IMR-90 (cell line): ENCODE measurements around the gene STK10. TPM values are rescaled to one million over a fixed set of nuclear protein-coding genes. Genes with fewer than 3 reads are reported as not detected.

ENCODE experiments used
- ATAC-seq: fragments of 200-7000 bp; cut with Tn5 transposase; 2 replicates; pipeline ENCODE4 v1.9.1; 2020; ENCODE audit warnings: low read depth, mild to moderate bottlenecking, moderate library complexity
- BruUV-seq: library from RNA; stranded (reverse); fragments of 400-500 nt; replicated peaks from 2 replicates; lab custom pipeline; 2021; lab: Mats Ljungman, UMichigan
- CTCF ChIA-PET: fragments of 300-600 bp; formaldehyde crosslinking; extraction: SDS; loops from one replicate; lab custom pipeline; 2021; ENCODE audit warnings: antibody characterized with exemption; lab: Yijun Ruan, JAX
- POLR2A ChIA-PET: fragments of 300-600 bp; sonication (Branson Sonifier 250); formaldehyde crosslinking; loops from one replicate; lab custom pipeline; 2022; ENCODE audit warnings: antibody characterized with exemption; ENCODE audit not compliant: unreplicated experiment; lab: Charles Lee
- DNase-seq: peaks from one replicate; pipeline ENCODE4 v3.0.0; 2013
- H2AFZ ChIP-seq: replicated peaks from 2 replicates; pipeline ENCODE3; 2013; ENCODE audit warnings: low read length, mild to moderate bottlenecking; ENCODE audit not compliant: poor library complexity
- H2AK5ac ChIP-seq: 2 replicates; pipeline ENCODE4 v1.6.1; 2013; ENCODE audit warnings: low read depth, low read length, inconsistent platforms
- H2AK9ac ChIP-seq: replicated peaks from 2 replicates; pipeline ENCODE3; 2013; ENCODE audit warnings: mild to moderate bottlenecking, low read depth, low read length, moderate library complexity; ENCODE audit not compliant: poor library complexity
- H2BK120ac ChIP-seq: 2 replicates; pipeline ENCODE4 v1.6.1; 2013; ENCODE audit warnings: low read depth, low read length, inconsistent platforms
- H2BK15ac ChIP-seq: 3 replicates; pipeline ENCODE4 v1.6.1; 2013; ENCODE audit warnings: low read depth, low read length, inconsistent platforms
- H2BK20ac ChIP-seq: 2 replicates; pipeline ENCODE4 v1.6.1; 2013; ENCODE audit warnings: low read depth, mild to moderate bottlenecking, inconsistent platforms, low read length, moderate library complexity
- H2BK5ac ChIP-seq: 2 replicates; pipeline ENCODE4 v1.6.1; 2013; ENCODE audit warnings: mild to moderate bottlenecking, low read depth, low read length, inconsistent platforms; ENCODE audit not compliant: poor library complexity, severe bottlenecking
- H3K14ac ChIP-seq: replicated peaks from 2 replicates; pipeline ENCODE4 v1.6.1; 2013; ENCODE audit warnings: low read depth, low read length, inconsistent platforms
- H3K18ac ChIP-seq: 2 replicates; pipeline ENCODE4 v1.6.1; 2013; ENCODE audit warnings: low read depth, low read length, control low read depth
- H3K23ac ChIP-seq: 2 replicates; pipeline ENCODE4 v1.6.1; 2013; ENCODE audit warnings: low read depth, low read length, inconsistent platforms
- H3K27ac ChIP-seq: 2 replicates; pipeline ENCODE4 v1.5.1; 2013; ENCODE audit warnings: mild to moderate bottlenecking, control low read depth, low read length; ENCODE audit not compliant: insufficient read depth
- H3K27me3 ChIP-seq: 2 replicates; pipeline ENCODE4 v1.6.1; 2013; ENCODE audit warnings: low read length; ENCODE audit not compliant: control insufficient read depth, insufficient read depth
- H3K36me3 ChIP-seq: 2 replicates; pipeline ENCODE4 v1.6.1; 2013; ENCODE audit warnings: low read length, mixed read lengths; ENCODE audit not compliant: control insufficient read depth, insufficient read depth
- H3K4ac ChIP-seq: 2 replicates; pipeline ENCODE4 v1.6.1; 2013; ENCODE audit warnings: low read depth, low read length, inconsistent platforms
- H3K4me1 ChIP-seq: 2 replicates; pipeline ENCODE4 v1.6.1; 2013; ENCODE audit warnings: low read length, mixed read lengths; ENCODE audit not compliant: control insufficient read depth, insufficient read depth
- H3K4me2 ChIP-seq: 2 replicates; pipeline ENCODE4 v1.6.1; 2013; ENCODE audit warnings: low read depth, mild to moderate bottlenecking, control low read depth, low read length, moderate library complexity
- H3K4me3 ChIP-seq: 2 replicates; pipeline ENCODE4 v1.5.1; 2013; ENCODE audit warnings: low read depth, mild to moderate bottlenecking, control low read depth, low read length, moderate library complexity; ENCODE audit not compliant: insufficient read depth
- H3K56ac ChIP-seq: 2 replicates; pipeline ENCODE4 v1.6.1; 2013; ENCODE audit warnings: low read length, inconsistent platforms; ENCODE audit not compliant: insufficient read depth; ENCODE audit errors: extremely low read depth
- H3K79me1 ChIP-seq, 2 experiments: 2 replicates each; pipeline ENCODE4 v1.6.1; 2013; ENCODE audit warnings: low read length in 2 of 2, inconsistent platforms in 1 of 2, low read depth in 1 of 2
- H3K9ac ChIP-seq: 2 replicates; pipeline ENCODE4 v1.6.1; 2013; ENCODE audit warnings: low read depth, low read length, control low read depth
- H3K9me1 ChIP-seq: 2 replicates; pipeline ENCODE4 v1.6.1; 2013; ENCODE audit warnings: low read length, inconsistent platforms; ENCODE audit not compliant: insufficient read depth
- H3K9me3 ChIP-seq: 2 replicates; pipeline ENCODE4 v1.6.1; 2013; ENCODE audit warnings: low read length; ENCODE audit not compliant: control insufficient read depth, insufficient read depth
- H4K20me1 ChIP-seq: 2 replicates; pipeline ENCODE4 v1.6.1; 2013; ENCODE audit warnings: low read length, inconsistent platforms; ENCODE audit not compliant: insufficient read depth
- H4K5ac ChIP-seq: 2 replicates; pipeline ENCODE4 v1.6.1; 2013; ENCODE audit warnings: mild to moderate bottlenecking, low read depth, low read length, control low read depth
- H4K8ac ChIP-seq, 2 experiments: 2 replicates each; pipeline ENCODE4 v1.6.1; 2013; ENCODE audit warnings: low read depth in 2 of 2, low read length in 2 of 2, control low read depth in 1 of 2, inconsistent platforms in 1 of 2
- H4K91ac ChIP-seq: 2 replicates; pipeline ENCODE4 v1.6.1; 2013; ENCODE audit warnings: low read depth, low read length, inconsistent platforms; ENCODE audit not compliant: insufficient read depth
- BHLHE40 ChIP-seq: fragments of 150-350 bp; IDR thresholded peaks from 2 replicates; pipeline ENCODE4 v1.6.1; 2016; ENCODE audit warnings: mild to moderate bottlenecking, low read depth, low read length
- FOS ChIP-seq: fragments of 150-350 bp; IDR thresholded peaks from 2 replicates; pipeline ENCODE4 v1.6.1; 2016; ENCODE audit warnings: low read depth, low read length
- MXI1 ChIP-seq: IDR thresholded peaks from 2 replicates; pipeline ENCODE4 v1.6.1; 2012; ENCODE audit warnings: low read depth, mild to moderate bottlenecking, low read length, moderate library complexity, borderline replicate concordance
- NFE2L2 ChIP-seq: fragments of 150-350 bp; IDR thresholded peaks from 2 replicates; pipeline ENCODE4 v1.6.1; 2016; ENCODE audit warnings: low read depth, mild to moderate bottlenecking, low read length
- POLR2A ChIP-seq: IDR thresholded peaks from 2 replicates; pipeline ENCODE4 v1.6.1; 2012; ENCODE audit warnings: mild to moderate bottlenecking, low read depth, low read length
- RAD21 ChIP-seq: IDR thresholded peaks from 2 replicates; pipeline ENCODE4 v1.6.1; 2012; ENCODE audit warnings: low read length, improper control_type of control experiment
- RFX5 ChIP-seq: IDR thresholded peaks from 2 replicates; pipeline ENCODE4 v1.8.0; 2012; ENCODE audit warnings: low read depth, mild to moderate bottlenecking, low read length, moderate library complexity
- SMC3 ChIP-seq: fragments of 150-350 bp; IDR thresholded peaks from 2 replicates; pipeline ENCODE4 v1.6.1; 2016; ENCODE audit warnings: low read depth, mild to moderate bottlenecking, antibody characterized with exemption, low read length, moderate library complexity
- WGBS, 2 experiments: methylation state at CpG; one replicate each; pipeline versions ENCODE4 v1.1.5 to v1.1.7; 2013; ENCODE audit warnings: missing lambda C conversion rate in 2 of 2; ENCODE audit not compliant: insufficient read length in 1 of 2; ENCODE audit errors: extremely low coverage in 2 of 2; 5-methylcytosine and 5-hydroxymethylcytosine counted together
- dilution Hi-C: fragments of 300-500 bp; cut with HindIII; formaldehyde crosslinking; loops from one replicate; pipeline ENCODE4 v1.14.3; 2018; ENCODE audit warnings: low sequenced_read_pairs; ENCODE audit not compliant: unreplicated experiment
- in situ Hi-C: fragments of 300-500 bp; cut with MboI; formaldehyde crosslinking; loops from 3 replicates; pipeline ENCODE4 v1.14.3; 2019; ENCODE audit warnings: low sequenced_read_pairs, inconsistent platforms, mixed read lengths
- intact Hi-C: fragments of 100-400 bp; cut with micrococcal nuclease; formaldehyde crosslinking; loops from 2 replicates; pipeline ENCODE4 v1.10.0; 2022
- polyA plus RNA-seq, 3 experiments: library from polyadenylated mRNA; depleted of rRNA; stranded (reverse); fragments of >200 nt; gene quantifications; 2 replicates each; pipeline ENCODE4 v1.2.3, GENCODE V29; 2012; ENCODE audit warnings: low replicate concordance in 1 of 3
- total RNA-seq: library from RNA; depleted of rRNA; stranded (reverse); fragments of >200 nt; gene quantifications from 2 replicates; pipeline ENCODE4 v1.2.3, GENCODE V29; 2012
- TF ChIP-seq, protein P1 (sequence below): conservative IDR thresholded peaks from 2 replicates; pipeline ENCODE4 v1.5.1; 2012; ENCODE audit warnings: mild to moderate bottlenecking, low read depth, low read length, improper control_type of control experiment
- TF ChIP-seq, protein P2 (sequence below): fragments of 150-350 bp; IDR thresholded peaks from 2 replicates; pipeline ENCODE4 v1.6.1; 2016; ENCODE audit warnings: low read depth, mild to moderate bottlenecking, low read length, moderate library complexity, borderline replicate concordance
- TF ChIP-seq, protein P3 (sequence below): fragments of 150-350 bp; IDR thresholded peaks from 2 replicates; pipeline ENCODE4 v1.6.1; 2017; ENCODE audit warnings: mild to moderate bottlenecking, antibody characterized with exemption, low read length, low read depth

The STK10 gene
- total and polyA plus RNA-seq, 2 of the 4 experiments (the other 2 are of a cell fraction): 15.4 to 18.5 TPM

DNA sequence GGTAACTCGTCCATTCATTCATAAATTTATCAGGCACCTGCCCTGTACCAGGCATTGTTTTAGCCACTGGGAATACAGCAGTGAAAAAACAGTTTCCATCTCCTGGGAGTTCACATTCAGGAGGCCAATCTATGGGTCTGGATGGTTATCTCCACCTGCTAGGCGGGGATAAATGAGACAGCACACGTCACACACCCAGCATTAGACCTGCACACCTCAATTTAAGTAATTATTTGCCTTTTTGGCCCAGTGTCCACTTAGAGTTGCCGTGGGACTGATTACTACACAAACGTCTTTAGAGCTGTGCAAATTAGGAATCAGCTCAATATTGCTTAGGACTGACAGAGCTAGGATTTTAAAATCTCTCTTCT is 46.1 kb downstream of the STK10 start:
- H3K4me1 ChIP-seq: peaks cover 17% of the 10 kb centered on the region
- TF ChIP-seq SMC3 (no peak), BHLHE40 (no peak), NFE2L2 (no peak), RAD21 (no peak), FOS (no peak), MXI1 (no peak), RFX5 (no peak), POLR2A (no peak)
- TF ChIP-seq, protein P1, sequence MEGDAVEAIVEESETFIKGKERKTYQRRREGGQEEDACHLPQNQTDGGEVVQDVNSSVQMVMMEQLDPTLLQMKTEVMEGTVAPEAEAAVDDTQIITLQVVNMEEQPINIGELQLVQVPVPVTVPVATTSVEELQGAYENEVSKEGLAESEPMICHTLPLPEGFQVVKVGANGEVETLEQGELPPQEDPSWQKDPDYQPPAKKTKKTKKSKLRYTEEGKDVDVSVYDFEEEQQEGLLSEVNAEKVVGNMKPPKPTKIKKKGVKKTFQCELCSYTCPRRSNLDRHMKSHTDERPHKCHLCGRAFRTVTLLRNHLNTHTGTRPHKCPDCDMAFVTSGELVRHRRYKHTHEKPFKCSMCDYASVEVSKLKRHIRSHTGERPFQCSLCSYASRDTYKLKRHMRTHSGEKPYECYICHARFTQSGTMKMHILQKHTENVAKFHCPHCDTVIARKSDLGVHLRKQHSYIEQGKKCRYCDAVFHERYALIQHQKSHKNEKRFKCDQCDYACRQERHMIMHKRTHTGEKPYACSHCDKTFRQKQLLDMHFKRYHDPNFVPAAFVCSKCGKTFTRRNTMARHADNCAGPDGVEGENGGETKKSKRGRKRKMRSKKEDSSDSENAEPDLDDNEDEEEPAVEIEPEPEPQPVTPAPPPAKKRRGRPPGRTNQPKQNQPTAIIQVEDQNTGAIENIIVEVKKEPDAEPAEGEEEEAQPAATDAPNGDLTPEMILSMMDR: no peak
- TF ChIP-seq, protein P2, sequence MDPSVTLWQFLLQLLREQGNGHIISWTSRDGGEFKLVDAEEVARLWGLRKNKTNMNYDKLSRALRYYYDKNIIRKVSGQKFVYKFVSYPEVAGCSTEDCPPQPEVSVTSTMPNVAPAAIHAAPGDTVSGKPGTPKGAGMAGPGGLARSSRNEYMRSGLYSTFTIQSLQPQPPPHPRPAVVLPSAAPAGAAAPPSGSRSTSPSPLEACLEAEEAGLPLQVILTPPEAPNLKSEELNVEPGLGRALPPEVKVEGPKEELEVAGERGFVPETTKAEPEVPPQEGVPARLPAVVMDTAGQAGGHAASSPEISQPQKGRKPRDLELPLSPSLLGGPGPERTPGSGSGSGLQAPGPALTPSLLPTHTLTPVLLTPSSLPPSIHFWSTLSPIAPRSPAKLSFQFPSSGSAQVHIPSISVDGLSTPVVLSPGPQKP: no peak
- TF ChIP-seq, protein P3, sequence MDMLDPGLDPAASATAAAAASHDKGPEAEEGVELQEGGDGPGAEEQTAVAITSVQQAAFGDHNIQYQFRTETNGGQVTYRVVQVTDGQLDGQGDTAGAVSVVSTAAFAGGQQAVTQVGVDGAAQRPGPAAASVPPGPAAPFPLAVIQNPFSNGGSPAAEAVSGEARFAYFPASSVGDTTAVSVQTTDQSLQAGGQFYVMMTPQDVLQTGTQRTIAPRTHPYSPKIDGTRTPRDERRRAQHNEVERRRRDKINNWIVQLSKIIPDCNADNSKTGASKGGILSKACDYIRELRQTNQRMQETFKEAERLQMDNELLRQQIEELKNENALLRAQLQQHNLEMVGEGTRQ: no peak
- no peaks in the 10 kb centered on the region; the same call in 1 of the 2 replicates for H3K9me3 ChIP-seq
- H4K5ac ChIP-seq: no peak overlapping the region
- POLR2A ChIA-PET: no interaction called here
- no peak overlapping the region for H3K27ac ChIP-seq
- H4K8ac ChIP-seq: no peak overlapping the region
- H3K9me1 ChIP-seq: peaks cover 12% of the 10 kb centered on the region
- no peak overlapping the region for H2AK9ac ChIP-seq
- no peak overlapping the region for H3K56ac ChIP-seq
- H4K91ac ChIP-seq: no peak overlapping the region
- DNase-seq: no peak
- H2BK15ac ChIP-seq: no peak overlapping the region
- H3K18ac ChIP-seq: no peak overlapping the region
- H3K23ac ChIP-seq: no peak overlapping the region
- H2BK120ac ChIP-seq: no peak overlapping the region
- peaks cover 1% of the 10 kb centered on the region; the same call in 1 of the 2 replicates for H3K36me3 ChIP-seq
- no peak overlapping the region for H3K4me3 ChIP-seq
- H3K79me1 ChIP-seq: peaks cover 40 to 72% of the 10 kb centered on the region in 2 experiments
- no peaks in the 10 kb centered on the region for H3K27me3 ChIP-seq
- no peak overlapping the region for H2AK5ac ChIP-seq
- in situ Hi-C loops: no loop called here
- H2BK20ac ChIP-seq: no peak overlapping the region
- no peak overlapping the region for H3K14ac ChIP-seq
- intact Hi-C loops: no loop called here
- ATAC-seq: no peak
- dilution Hi-C loops: no loop called here
- no peak overlapping the region for H2BK5ac ChIP-seq
- 70% methylated on average over 2 of the region's 5 CpGs; no CpG with 5 or more reads in 1 of the 2 experiments for WGBS, 2 experiments
- H3K4me2 ChIP-seq: no peak overlapping the region
- no peak overlapping the region for H2AFZ ChIP-seq
- H3K9ac ChIP-seq: no peak overlapping the region
- CTCF ChIA-PET: no interaction called here
- no TSS peak for BruUV-seq
- H3K4ac ChIP-seq: no peak overlapping the region
- peaks cover 50% of the 10 kb centered on the region for H4K20me1 ChIP-seq
